HG02678 (cell line): ENCODE data around the gene PSMD5.
A peak's percentile ranks its signal among the peaks of the same experiment; 100 is the strongest.

ENCODE experiments used
- ATAC-seq: cut with Tn5 transposase; IDR thresholded peaks from one replicate; pipeline ENCODE4 v1.9.1; 2021; ENCODE audit warnings: mild to moderate bottlenecking, moderate library complexity; ENCODE audit not compliant: unreplicated experiment

PSMD5 gene

DNA sequence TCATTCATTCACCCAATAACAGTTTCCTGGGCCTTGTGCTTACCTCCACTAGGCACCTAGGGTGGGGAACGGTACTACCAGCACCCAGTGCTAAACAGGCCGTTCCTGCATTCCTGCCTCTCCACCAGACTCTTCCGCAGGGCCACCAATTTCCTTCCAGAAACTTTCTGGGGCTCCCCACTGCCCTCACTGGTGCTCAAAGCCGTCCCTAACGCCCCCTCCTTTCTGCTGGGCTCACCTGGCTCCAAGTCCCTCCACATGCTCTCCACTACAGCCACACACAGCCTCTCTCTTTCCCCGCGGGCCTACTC, 32.9 kb upstream of the PSMD5 start:
- ATAC-seq: no peak

DNA sequence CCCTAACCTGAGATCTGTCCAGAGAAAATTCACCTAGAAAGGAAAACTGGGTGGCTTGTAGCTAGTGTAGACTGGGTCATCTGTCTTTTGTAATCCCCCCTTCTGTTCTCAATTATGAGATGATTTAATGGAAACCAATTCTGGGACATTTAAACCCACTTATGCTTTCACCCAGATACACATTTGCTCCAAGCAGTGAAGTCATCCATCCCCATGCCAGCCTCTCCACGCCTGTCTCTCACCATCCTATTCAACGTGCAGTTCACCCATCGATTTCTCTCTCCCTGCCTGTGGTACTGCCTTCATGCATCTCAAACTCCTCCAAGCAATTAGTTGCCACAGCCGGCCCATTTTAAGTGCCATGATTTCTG, 32.5 kb upstream of the PSMD5 start:
- ATAC-seq: no peak

DNA sequence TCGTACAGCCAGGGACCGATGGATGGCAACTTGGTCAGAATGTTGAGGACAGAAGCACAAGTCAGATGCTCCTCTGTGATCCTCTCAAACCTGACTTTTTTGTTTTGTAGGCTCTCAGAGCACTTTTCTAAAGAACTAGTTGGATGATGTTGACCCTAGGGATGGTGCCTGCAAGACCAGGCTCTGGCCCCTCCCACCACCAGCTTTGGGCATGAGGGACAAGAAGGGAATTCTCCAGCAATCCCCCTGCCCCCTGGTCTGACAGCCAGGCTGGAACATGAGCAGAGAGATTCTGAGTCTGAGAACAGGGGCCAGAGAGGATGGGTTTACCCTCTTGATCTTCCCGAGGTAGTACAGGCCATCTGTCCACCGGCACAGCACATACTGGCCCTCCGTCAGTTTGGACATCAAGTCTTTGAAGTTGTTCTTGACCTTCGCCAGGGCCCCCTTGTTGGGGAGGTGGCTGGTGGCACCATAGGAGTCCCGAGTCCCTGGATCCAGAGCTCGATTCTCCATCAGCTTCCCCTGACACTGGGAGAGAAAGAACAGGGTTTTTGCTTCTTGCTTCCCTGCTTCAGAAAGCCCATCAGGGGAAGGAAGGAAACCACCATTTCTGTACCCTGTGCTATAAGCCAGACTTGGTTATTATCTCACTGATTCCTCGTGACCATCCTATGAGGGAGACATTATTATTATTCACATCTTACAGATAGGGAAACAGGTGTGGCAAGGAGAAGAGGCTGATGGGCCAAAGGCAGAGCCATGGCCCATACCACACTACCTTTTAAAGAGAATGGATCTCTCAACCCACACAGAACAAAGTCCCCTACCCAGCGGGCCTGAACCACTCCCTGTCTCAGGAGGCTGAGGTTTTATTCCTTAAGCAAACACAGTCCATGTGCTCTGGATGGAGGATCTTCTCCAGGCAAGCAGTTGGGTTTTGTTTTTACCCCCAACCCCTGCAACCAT, 31.8 kb upstream of the PSMD5 start:
- ATAC-seq: no peak

DNA sequence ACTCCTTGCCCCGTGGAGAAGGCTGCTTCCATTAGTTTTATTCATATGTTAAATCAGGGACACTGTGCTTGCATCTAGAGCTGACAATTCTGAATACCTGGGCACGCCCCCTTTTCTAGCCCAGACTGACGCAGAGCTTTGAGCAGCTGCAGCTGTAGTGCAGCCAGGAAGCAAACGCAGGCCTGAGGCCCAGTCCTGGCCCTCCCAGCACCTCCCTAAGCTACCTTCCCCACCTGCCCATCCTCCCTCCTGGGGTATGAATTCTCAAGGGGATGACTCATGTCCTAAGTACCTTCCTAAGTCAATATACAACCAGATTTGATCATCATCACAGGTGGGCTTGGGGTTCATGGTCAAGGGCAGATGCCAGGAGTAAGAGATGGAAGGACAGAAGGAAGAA, 30.8 kb upstream of the PSMD5 start:
- no peak for ATAC-seq

DNA sequence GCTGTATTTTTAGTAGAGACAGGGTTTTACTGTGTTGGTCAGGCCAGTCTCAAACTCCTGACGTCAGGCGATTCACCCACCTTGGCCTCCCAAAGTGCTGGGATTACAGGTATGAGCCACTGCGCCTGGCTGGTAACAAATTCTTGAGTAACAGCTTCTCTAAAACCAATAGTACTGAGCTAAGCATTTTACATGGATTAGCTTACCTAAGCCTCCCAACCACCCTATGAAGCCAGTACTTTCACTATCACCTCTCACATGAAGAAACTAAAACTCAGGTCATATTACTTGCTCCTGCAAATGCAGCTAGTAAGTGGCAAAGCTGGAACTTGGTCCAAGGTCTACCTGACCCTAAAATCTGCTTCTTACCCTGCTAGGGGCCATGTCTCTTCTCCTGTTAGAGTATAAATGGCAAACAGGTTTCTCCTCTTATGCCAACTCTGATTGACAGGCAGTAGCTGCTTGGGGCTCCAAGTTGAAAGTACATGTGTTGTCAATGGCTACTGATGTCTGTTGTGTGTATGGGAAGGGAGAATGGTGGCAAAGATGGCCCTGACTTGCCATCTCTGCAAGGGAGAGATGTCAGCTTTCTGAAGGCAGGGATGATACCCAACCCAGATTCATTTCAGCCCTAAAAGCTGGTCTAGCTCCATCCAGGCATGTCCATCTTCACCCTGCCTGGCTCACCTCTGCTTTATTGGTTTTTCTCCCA, 30.2 kb upstream of the PSMD5 start:
- ATAC-seq: no peak

DNA sequence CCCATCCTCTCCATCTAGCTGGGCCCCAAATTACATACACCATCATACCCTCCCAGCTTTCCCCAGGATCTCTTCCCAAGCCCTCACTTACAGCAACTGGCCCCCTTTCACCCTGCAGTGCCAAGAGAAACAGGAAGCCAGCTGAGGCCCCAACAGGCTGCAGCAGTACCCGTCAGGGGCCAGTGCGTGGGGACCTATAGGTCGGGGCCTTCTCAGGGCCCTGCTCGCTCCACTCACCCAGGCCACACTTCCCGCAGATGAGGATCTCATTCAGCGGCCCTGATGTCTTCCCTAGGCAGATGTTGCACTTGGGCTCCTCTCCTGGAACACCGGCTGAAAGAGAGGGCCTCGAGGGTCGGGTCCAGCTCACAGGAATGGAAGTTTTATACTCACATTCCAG, 27.5 kb upstream of the PSMD5 start:
- ATAC-seq: no peak

DNA sequence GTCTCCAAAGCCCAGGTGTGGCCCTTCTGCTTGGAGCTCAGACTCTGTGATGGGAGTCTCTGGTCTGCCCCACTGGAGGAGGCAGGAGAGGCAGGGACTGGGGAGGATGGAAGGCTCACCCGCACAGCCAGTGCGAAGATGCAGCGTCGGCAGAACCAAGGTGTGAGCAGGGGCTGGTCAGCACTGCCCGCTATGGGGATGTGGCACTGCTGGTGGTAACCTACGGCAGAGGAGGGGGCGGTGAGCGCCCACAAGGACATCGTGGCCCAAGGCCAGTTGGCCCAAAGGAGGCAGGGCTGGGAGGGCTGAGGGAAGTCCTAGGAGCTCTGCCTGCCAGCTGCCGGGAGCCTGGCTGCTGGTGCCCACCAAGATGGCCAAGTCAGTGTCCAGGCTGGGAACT, 27.0 kb upstream of the PSMD5 start:
- no peak for ATAC-seq

DNA sequence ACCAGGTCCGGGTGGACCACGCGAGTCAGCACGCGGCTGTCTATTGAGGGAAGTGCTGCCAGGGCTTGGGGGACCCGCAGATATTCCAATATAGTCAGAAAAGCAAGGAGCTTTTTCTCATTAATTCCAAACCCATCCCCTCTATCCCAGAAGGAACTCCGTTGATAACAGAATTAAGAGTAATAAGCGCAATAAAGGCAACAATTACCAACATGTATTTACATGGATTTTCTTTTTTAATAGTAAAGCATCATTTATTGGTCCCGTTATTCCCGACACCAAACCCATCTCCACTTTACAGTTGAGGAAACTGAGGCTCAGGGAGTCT, 26.6 kb upstream of the PSMD5 start:
- ATAC-seq: no peak

DNA sequence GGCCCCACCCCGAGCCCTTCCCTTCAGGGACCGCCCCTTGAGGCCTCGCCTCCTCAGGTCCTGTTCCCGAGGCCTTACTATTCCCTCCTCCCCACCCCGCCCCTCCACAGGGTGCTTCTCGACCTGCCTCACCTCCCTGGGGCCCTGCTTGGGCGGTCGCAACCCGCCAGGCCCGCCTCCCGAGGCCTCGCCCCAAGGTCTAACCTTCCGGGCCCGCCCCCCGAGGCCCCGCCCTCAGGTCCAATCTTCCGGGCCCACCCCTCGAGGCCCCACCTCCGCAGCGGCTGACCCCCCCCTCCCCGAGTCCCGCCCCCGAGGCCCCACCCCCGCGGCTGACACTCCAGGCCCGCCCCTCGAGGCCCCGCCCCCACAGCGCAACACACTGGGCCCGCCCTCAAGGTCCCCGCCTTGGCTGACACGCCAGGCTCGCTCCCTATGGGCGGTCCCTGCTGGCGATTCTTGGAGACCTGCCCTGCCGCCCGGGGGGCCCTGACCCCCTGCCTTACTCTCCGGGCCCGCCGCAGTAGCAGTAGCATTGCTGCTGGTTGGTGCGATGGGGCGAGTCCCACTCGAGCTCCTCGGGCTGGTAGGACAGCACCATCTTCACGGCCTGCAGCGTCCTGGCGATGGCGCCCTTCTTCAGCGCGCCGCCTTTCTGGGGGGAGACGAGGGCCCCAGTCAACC, 26.1 kb upstream of the PSMD5 start:
- peak; percentile 89 for ATAC-seq

DNA sequence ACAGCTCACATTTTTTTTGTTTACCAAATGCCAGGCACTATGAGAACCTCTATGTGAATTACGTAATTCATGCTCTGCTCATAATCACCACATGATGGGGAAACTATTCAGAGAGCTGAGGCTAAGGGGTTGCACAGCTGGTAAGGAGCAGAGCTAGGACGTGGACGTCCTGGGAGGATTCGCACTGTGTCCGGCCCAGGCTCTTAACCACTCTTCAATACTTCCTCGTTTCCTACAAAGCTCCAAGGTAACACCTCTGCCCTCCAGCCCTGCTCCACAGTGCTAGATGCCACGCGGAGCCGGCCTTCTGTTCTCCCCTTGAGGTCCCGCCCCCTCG, 25.6 kb upstream of the PSMD5 start:
- no peak for ATAC-seq

DNA sequence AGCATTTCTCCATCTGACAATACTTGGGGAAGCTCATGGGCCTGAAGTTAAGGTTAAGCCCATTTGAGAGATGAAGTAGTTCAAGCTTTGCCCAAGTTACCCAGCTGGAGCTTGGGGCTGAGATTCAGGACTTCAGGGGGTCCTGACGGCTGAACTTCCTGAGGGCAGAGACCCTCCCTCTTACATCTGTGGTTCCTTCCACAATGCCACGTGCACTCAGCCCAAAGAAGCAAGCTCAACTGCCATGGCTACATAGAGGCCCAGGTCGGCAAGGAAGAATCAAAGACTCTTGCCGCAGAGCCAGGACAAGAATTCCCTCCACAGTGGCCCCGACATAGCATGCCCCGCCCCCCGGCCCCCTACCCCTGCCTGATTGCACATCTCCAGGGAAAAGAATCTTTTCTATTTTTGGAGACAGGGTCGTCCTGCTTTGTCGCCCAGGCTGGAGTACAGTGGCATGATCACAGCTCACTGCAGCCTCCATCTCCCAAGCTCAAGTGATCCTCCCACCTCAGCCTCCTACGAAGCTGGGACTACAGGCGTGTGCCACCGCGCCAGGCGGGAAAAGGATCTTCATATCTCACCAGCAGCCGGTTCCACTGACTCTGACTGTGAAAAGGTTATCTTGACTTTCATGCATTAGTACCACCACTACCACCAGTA, 25.1 kb upstream of the PSMD5 start:
- no peak for ATAC-seq

DNA sequence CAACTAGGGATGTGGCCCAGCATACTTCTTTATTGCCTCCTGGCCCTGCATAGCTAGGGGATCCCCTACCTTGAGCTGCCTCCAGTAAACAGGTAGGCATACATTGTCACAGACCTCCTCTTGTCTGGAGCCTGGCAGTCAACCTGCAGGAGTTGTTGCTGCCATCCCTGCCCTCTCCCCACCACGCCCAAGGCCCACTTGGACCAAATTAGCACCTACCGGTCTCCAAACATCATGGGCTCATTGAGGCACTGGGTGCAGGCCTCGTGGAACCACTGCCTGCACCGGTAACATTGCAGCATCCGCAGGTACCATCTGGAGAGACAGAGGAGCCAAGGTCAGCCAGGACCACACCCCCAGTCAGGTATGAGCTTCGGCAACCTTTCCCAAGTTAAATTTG, 23.9 kb upstream of the PSMD5 start:
- no peak for ATAC-seq

DNA sequence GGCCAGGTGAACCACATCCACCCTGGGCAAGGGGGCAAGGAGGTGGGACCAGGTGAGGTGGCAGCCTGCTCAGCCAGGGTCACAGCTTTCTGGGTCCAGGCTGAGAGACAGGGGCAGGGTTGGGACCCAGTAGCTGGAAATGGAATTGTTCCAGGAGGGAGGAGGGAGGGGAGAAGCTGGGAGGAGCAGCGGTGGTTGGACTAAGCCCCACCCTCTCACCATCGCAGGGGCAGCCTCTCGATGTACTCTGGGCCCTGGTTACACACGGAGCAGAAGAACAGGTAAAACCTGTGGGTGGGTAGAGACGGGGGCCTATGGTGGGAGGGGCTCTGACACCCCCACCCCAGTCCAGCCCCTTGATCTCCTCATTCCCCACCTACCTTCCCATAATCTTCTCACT, 23.1 kb upstream of the PSMD5 start:
- ATAC-seq: no peak

DNA sequence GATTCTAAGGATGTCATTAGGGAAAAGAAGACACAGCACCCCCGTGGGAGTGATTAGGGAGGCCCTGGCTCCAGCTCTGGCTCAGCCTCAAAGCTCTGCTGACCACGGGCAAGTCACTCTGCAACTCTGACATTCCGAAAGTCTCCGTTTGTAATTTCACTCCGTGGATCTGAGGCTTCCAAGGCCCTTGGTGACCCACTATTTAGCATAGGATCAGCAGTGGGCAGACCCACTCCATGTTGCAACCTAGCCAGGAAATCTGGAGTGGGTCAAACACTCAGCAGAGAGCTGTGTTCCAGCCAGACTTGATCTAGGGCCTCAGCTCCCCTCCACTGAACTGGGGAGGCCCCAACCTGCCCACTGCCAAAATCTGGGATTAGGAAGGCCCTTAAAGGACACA, 22.5 kb upstream of the PSMD5 start:
- no peak for ATAC-seq

DNA sequence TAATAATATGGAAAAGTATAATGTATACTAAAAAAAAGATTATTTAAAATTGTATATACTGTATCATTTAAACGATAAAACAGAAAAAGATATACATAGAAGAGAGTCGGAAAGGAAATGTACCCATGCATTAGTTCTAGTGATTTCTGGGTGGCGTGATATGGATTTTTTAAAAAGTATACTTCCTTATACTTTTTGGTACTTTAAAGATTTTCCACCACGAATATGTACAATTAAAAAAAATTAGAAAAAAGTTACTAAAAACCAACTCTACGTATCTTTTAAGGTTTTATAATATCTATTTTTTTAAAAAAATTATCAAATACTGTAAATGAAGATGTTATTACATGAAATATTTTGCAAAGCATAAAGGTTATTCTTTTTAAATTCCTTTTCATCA, 22.0 kb upstream of the PSMD5 start:
- no peak for ATAC-seq

DNA sequence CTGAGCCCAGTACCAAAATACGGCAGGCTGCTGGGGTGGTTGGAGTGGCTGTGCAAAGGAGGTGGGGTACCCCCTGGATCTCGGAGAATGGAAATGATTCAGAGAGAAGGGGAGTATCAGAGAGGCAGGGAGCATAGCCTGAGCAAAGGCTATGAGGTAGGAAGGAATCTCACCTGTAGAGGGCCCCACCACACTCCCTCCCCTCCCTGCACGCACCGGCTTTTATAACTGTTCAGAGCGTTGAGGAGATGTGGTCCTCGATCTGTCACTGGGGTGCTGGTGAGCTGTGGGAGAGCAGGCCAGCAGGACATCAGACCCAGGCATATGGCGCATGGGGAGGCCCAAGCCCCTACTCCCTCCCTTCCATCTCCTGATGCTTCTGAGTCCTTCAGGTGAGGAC, 21.1 kb upstream of the PSMD5 start:
- no peak for ATAC-seq

DNA sequence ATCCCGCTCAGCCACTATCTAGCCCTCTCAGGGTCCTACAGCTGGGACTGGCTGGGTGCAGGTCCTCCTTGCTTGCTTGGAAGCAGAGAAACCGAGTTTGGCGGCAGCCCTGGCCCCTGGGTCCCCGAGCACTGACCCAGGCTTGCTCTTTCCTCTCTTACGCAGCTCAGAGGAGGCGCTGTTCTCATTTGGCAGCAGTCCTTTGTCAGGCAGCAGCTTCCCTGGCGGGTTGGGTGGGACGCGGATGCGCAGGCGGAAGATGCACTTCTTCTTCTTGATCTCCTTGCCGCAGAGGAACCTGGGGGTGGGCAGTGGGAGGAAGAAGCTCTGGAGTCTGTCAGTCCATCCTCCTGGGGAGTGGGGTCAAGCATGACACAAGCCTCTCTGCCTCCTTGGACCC, 19.7 kb upstream of the PSMD5 start:
- no peak for ATAC-seq

DNA sequence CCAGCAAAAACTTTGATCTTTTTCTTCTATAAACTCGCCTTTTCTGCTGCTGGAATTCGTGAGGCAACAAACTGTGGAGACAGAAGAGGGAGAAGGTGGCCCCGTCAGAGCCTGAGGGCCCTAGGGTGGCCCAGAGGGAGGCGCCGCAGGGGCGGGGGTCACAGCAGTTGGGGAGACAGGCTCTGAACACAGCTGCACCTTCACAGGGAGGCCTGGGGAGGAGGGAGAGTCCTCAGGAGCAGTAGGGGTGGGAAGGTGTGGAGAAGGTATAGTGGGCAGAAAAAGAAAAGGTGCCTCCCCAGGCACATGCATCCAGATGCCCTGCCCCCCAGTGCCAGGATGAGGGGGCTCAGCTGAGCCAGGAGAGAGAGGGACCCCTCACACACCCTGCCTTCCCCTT, 19.2 kb upstream of the PSMD5 start:
- ATAC-seq: no peak

DNA sequence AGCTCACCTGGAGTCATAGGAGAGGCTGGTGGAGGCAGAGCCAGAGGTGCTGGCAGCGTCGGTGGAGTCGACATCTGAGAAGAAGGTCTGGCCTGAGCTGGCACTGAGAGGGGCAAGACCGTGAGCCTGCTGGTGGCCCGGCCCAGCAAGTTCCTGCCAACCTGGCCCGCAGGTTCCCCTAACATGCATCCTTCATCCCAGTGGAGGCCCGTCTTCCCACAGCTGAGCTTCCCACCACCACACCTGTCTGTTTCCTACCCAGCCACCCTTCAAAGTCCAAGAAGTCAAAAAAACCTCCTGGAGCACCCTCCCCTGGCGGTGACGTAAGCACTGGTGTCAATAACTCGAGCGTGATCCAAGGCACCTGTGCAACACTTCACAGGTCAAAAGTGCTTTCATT, 17.4 kb upstream of the PSMD5 start:
- ATAC-seq: no peak

DNA sequence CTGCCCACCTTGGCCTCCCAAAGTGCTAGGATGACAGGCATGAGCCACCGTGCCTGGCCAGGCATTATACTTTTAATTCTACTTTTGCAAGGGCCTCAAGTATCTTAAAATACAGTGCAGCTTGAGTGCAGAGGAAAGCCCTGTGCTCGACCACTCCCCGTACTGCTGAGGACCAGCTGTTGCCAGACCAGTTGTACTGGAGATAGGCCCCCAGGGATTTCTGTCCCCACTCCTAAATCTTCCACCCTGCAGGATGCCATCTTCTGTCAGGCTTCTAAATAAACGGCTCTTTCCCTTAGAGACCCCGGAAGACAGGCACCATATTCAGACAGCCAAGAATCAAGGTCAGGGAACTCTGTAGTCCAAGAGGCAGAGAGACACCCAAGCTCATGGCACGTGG, 16.6 kb upstream of the PSMD5 start:
- ATAC-seq: no peak

DNA sequence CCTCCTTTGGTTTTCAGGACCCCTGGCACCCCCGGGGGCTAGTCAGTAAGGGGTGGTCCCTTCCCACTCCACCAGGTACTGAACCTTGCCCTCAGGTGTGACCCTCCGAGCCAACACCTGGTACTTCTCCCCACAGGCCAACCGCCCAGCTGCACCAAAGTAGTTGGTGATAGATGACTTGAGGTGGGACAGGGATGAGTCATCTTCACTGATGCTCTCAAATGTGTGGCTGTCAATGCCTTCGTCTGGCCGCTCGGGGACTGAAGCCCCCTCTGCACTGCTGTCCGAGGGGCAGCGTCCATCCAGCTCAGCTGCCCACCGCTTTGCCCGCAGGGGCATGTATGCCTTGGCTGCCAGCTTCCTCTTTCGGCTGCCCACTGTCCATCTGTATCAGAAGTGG, 15.2 kb upstream of the PSMD5 start:
- ATAC-seq: no peak

DNA sequence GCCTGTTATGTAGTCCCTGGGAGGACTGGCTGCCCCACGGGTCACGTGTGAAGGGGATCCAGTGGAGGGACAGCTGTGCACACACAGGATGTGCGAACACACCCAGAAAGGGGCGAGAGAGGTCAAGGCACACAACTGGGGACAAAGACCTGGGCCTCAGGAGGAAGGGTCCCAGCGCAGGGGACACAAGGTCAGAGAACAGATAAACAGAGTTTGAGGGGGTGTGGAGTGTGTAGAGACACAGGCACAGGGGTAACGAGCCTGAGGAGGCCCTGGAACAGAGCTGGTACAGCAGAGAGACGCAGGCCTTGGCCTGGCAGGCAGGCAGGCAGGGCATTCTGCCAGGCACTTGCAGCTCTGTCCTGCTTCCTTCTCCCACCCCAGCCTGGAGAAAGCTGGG, 14.8 kb upstream of the PSMD5 start:
- no peak for ATAC-seq
